GM12878 (cell line): ENCODE data around the gene COPS7A.

ENCODE experiments used
- EP300 ChIP-seq, 2 experiments: fragments of 150-350 bp in 1 of 2; IDR thresholded peaks; 2 replicates each; pipeline ENCODE4 v1.6.1; 2011 to 2012; ENCODE audit warnings: low read depth in 2 of 2, low read length in 2 of 2, borderline replicate concordance in 1 of 2, improper control_type of control experiment in 1 of 2, inconsistent platforms in 1 of 2; ENCODE audit not compliant: control insufficient read depth in 1 of 2
- ESRRA ChIP-seq: IDR thresholded peaks from 2 replicates; pipeline ENCODE4 v1.6.1; 2012; ENCODE audit warnings: mild to moderate bottlenecking, low read length, improper control_type of control experiment
- POLR2A ChIP-seq: IDR thresholded peaks from 2 replicates; pipeline ENCODE4 v1.6.1; 2011; ENCODE audit warnings: low read depth, mild to moderate bottlenecking, low read length
- POLR2AphosphoS5 ChIP-seq: IDR thresholded peaks from 2 replicates; pipeline ENCODE4 v1.6.1; 2011; ENCODE audit warnings: mild to moderate bottlenecking, low read length, inconsistent platforms
- TF ChIP-seq, protein P1 (sequence below): IDR thresholded peaks from 2 replicates; pipeline ENCODE4 v1.6.1; 2011; ENCODE audit warnings: low read depth, mild to moderate bottlenecking, low read length, moderate library complexity, borderline replicate concordance; ENCODE audit errors: extremely low read depth
- TF ChIP-seq, protein P2 (sequence below): fragments of 450-650 bp; IDR thresholded peaks from 2 replicates; pipeline ENCODE4 v1.6.1; 2016; ENCODE audit warnings: mild to moderate bottlenecking
- TF ChIP-seq, protein P3 (sequence below): fragments of 450-650 bp; IDR thresholded peaks from 2 replicates; pipeline ENCODE4 v1.6.1; 2016; ENCODE audit warnings: mild to moderate bottlenecking, moderate library complexity, borderline replicate concordance
- TF ChIP-seq, protein P4 (sequence below), 3 experiments: IDR thresholded peaks in 2 of 3; conservative IDR thresholded peaks in 1 of 3; 2 replicates each; pipeline ENCODE4 v1.5.1; 2011; ENCODE audit warnings: low read depth in 3 of 3, low read length in 3 of 3, mild to moderate bottlenecking in 3 of 3, control low read depth in 2 of 3, moderate library complexity in 2 of 3, inconsistent platforms in 1 of 3, mixed read lengths in 1 of 3; ENCODE audit not compliant: control insufficient read depth in 2 of 3, insufficient read depth in 1 of 3; ENCODE audit errors: extremely low read depth in 1 of 3
- TF ChIP-seq, protein P5 (sequence below): IDR thresholded peaks from 2 replicates; pipeline ENCODE4 v1.6.1; 2011; ENCODE audit warnings: borderline replicate concordance, low read depth, mild to moderate bottlenecking, moderate library complexity, low read length; ENCODE audit not compliant: insufficient read depth, poor library complexity, severe bottlenecking
- TF ChIP-seq, protein P6 (sequence below): IDR thresholded peaks from 2 replicates; pipeline ENCODE4 v1.6.1; 2012; ENCODE audit warnings: low read depth, low read length, improper control_type of control experiment

DNA sequence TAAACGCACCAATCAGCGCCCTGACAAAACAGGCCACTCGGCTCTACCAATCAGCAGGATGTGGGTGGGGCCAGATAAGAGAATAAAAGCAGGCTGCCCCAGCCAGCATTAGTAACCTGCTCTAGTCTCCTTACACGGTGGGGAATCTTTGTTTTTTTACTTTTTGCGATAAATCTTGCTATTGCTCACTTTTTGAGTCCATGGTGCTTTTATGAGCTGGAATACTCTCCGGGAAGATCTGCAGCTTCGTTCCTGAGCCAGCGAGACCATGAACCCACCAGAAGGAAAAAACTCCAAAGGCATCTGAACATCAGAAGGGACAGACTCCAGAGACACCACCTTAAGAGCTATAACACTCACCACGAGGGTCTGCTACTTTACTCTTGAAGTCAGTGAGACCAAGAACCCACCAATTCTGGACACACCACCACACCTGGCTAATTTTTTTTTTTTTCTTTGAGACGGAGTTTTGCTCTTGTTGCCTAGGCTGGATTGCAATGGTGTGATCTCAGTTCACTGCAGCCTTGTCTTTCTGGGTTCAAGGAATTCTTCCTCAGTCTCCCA, 6.9 kb upstream of the COPS7A start:
- TF ChIP-seq, protein P1, sequence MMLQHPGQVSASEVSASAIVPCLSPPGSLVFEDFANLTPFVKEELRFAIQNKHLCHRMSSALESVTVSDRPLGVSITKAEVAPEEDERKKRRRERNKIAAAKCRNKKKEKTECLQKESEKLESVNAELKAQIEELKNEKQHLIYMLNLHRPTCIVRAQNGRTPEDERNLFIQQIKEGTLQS: no peak
- TF ChIP-seq, protein P2, sequence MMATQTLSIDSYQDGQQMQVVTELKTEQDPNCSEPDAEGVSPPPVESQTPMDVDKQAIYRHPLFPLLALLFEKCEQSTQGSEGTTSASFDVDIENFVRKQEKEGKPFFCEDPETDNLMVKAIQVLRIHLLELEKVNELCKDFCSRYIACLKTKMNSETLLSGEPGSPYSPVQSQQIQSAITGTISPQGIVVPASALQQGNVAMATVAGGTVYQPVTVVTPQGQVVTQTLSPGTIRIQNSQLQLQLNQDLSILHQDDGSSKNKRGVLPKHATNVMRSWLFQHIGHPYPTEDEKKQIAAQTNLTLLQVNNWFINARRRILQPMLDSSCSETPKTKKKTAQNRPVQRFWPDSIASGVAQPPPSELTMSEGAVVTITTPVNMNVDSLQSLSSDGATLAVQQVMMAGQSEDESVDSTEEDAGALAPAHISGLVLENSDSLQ: no peak
- TF ChIP-seq, protein P3, sequence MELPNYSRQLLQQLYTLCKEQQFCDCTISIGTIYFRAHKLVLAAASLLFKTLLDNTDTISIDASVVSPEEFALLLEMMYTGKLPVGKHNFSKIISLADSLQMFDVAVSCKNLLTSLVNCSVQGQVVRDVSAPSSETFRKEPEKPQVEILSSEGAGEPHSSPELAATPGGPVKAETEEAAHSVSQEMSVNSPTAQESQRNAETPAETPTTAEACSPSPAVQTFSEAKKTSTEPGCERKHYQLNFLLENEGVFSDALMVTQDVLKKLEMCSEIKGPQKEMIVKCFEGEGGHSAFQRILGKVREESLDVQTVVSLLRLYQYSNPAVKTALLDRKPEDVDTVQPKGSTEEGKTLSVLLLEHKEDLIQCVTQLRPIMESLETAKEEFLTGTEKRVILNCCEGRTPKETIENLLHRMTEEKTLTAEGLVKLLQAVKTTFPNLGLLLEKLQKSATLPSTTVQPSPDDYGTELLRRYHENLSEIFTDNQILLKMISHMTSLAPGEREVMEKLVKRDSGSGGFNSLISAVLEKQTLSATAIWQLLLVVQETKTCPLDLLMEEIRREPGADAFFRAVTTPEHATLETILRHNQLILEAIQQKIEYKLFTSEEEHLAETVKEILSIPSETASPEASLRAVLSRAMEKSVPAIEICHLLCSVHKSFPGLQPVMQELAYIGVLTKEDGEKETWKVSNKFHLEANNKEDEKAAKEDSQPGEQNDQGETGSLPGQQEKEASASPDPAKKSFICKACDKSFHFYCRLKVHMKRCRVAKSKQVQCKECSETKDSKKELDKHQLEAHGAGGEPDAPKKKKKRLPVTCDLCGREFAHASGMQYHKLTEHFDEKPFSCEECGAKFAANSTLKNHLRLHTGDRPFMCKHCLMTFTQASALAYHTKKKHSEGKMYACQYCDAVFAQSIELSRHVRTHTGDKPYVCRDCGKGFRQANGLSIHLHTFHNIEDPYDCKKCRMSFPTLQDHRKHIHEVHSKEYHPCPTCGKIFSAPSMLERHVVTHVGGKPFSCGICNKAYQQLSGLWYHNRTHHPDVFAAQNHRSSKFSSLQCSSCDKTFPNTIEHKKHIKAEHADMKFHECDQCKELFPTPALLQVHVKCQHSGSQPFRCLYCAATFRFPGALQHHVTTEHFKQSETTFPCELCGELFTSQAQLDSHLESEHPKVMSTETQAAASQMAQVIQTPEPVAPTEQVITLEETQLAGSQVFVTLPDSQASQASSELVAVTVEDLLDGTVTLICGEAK: no peak
- TF ChIP-seq, protein P4, sequence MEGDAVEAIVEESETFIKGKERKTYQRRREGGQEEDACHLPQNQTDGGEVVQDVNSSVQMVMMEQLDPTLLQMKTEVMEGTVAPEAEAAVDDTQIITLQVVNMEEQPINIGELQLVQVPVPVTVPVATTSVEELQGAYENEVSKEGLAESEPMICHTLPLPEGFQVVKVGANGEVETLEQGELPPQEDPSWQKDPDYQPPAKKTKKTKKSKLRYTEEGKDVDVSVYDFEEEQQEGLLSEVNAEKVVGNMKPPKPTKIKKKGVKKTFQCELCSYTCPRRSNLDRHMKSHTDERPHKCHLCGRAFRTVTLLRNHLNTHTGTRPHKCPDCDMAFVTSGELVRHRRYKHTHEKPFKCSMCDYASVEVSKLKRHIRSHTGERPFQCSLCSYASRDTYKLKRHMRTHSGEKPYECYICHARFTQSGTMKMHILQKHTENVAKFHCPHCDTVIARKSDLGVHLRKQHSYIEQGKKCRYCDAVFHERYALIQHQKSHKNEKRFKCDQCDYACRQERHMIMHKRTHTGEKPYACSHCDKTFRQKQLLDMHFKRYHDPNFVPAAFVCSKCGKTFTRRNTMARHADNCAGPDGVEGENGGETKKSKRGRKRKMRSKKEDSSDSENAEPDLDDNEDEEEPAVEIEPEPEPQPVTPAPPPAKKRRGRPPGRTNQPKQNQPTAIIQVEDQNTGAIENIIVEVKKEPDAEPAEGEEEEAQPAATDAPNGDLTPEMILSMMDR (IDR thresholded peaks at IDR 0.05 in 2 of 3, conservative IDR thresholded peaks at IDR 0.05 in 1 of 3; ENCODE audit: control insufficient read depth in 2 of 3, extremely low read depth in 1 of 3, insufficient read depth in 1 of 3, low read depth in 3 of 3, low read length in 3 of 3): no peak
- no peak for TF ChIP-seq ESRRA
- TF ChIP-seq POLR2AphosphoS5: no peak
- no peak for TF ChIP-seq EP300 (IDR thresholded peaks at IDR 0.05; ENCODE audit: borderline replicate concordance in 1 of 2, control insufficient read depth in 1 of 2, low read depth in 2 of 2, low read length in 2 of 2)
- TF ChIP-seq, protein P5, sequence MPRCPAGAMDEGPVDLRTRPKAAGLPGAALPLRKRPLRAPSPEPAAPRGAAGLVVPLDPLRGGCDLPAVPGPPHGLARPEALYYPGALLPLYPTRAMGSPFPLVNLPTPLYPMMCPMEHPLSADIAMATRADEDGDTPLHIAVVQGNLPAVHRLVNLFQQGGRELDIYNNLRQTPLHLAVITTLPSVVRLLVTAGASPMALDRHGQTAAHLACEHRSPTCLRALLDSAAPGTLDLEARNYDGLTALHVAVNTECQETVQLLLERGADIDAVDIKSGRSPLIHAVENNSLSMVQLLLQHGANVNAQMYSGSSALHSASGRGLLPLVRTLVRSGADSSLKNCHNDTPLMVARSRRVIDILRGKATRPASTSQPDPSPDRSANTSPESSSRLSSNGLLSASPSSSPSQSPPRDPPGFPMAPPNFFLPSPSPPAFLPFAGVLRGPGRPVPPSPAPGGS: no peak
- TF ChIP-seq, protein P6, sequence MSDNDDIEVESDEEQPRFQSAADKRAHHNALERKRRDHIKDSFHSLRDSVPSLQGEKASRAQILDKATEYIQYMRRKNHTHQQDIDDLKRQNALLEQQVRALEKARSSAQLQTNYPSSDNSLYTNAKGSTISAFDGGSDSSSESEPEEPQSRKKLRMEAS: no peak
- TF ChIP-seq POLR2A: no peak
